HPDE6-E6E7 (cell line): ENCODE measurements around the gene LIX1L.

ENCODE experiments used
- DNase-seq: peaks from one replicate; pipeline ENCODE4 v3.0.0; 2011; ENCODE audit warnings: missing footprints; ENCODE audit errors: extremely low spot score

The LIX1L gene

GRCh38 chr1:145893306-145894055, 64.3 kb downstream of the LIX1L start:
- no peak for DNase-seq

GRCh38 chr1:145892486-145893087, 65.2 kb downstream of the LIX1L start:
- no peak for DNase-seq

- peak; percentile 99 for DNase-seq
These were observed 66.0 kb downstream of the LIX1L start for GRCh38 chr1:145891587-145892485.

GRCh38 chr1:145891143-145891542, 66.7 kb downstream of the LIX1L start:
- peak; percentile 29 for DNase-seq

GRCh38 chr1:145889722-145890121, 68.1 kb downstream of the LIX1L start:
- DNase-seq: no peak

GRCh38 chr1:145887631-145888030, 70.2 kb downstream of the LIX1L start:
- DNase-seq: no peak

GRCh38 chr1:145886816-145887215, 71.0 kb downstream of the LIX1L start:
- no peak for DNase-seq

GRCh38 chr1:145886390-145886789, 71.4 kb downstream of the LIX1L start:
- no peak for DNase-seq

- DNase-seq: peak; percentile 97
These were observed 72.0 kb downstream of the LIX1L start, which contains the start of gene ANKRD35 for GRCh38 chr1:145885738-145886287. TSS of gene ANKRD35 (minus strand) at chr1:145885866. CDS start at chr1:145885758, 108 bp downstream.

GRCh38 chr1:145884675-145885074, 73.1 kb downstream of the LIX1L start:
- no peak for DNase-seq
